PFSK-1 (cell line): ENCODE data around the gene CEMIP2.

Experiments
- POLR2AphosphoS5 ChIP-seq: IDR thresholded peaks from 2 replicates; pipeline ENCODE4 v1.6.1; 2012; ENCODE audit warnings: low read depth, mild to moderate bottlenecking, control low read depth, low read length, moderate library complexity
- REST ChIP-seq, 2 experiments: IDR thresholded peaks; 2 replicates each; pipeline versions ENCODE4 v1.6.1 to v1.8.0; 2011 to 2012; ENCODE audit warnings: low read depth in 2 of 2, low read length in 2 of 2, control low read depth in 1 of 2, inconsistent platforms in 1 of 2, mild to moderate bottlenecking in 1 of 2, moderate library complexity in 1 of 2; ENCODE audit not compliant: insufficient read depth in 1 of 2
- SIN3A ChIP-seq: IDR thresholded peaks from 2 replicates; pipeline ENCODE4 v1.6.1; 2012; ENCODE audit warnings: mild to moderate bottlenecking, low read length, moderate library complexity, borderline replicate concordance; ENCODE audit not compliant: insufficient read depth

GRCh38 chr9:71655778-71656177 lies 112.5 kb downstream of the CEMIP2 start:
- TF ChIP-seq POLR2AphosphoS5: no peak
- TF ChIP-seq REST (IDR thresholded peaks at IDR 0.05; ENCODE audit: insufficient read depth in 1 of 2, low read depth in 2 of 2, low read length in 2 of 2): no peak
- no peak for TF ChIP-seq SIN3A
